Peyer's patch (tissue), 4 donors: ENCODE measurements around the gene BECN2. TPM values are rescaled to one million over a fixed set of nuclear protein-coding genes. Genes with fewer than 3 reads are reported as not detected.

Experiments used
- DNase-seq, 3 donors: peaks; one replicate each; pipeline ENCODE4 v3.0.0-alpha.2; 2017 to 2019
- H3K27ac ChIP-seq, 4 donors: fragments of 200-600 bp; sonication (generic); one replicate each; pipeline ENCODE4 v1.5.1; 2016 to 2019
- H3K27me3 ChIP-seq, 2 donors: fragments of 200-600 bp; sonication (generic); one replicate each; pipeline ENCODE4 v1.5.1; 2019
- H3K36me3 ChIP-seq, 3 donors: fragments of 200-600 bp; sonication (generic); one replicate each; pipeline ENCODE4 v1.5.1; 2016 to 2019
- H3K4me1 ChIP-seq, 4 donors: fragments of 200-600 bp; sonication (generic); one replicate each; pipeline ENCODE4 v1.5.1; 2016 to 2019
- H3K4me3 ChIP-seq, 4 donors: fragments of 200-600 bp; sonication (generic); 1 replicate in 3 of 4; 2 replicates in 1 of 4; pipeline ENCODE4 v1.5.1; 2016 to 2019; ENCODE audit warnings: mild to moderate bottlenecking in 1 of 4
- H3K9me3 ChIP-seq, 4 donors: fragments of 200-600 bp; sonication (generic); one replicate each; pipeline ENCODE4 v1.5.1; 2016 to 2019; ENCODE audit warnings: mild to moderate bottlenecking in 1 of 4
- POLR2A ChIP-seq, 2 donors: fragments of 450-650 bp; IDR thresholded peaks; one replicate each; pipeline ENCODE4 v1.5.1; 2017; ENCODE audit warnings: antibody characterized with exemption in 2 of 2, mild to moderate bottlenecking in 2 of 2, moderate library complexity in 2 of 2
- total RNA-seq, 4 donors: library from RNA; depleted of rRNA; stranded (reverse); fragments of >200 nt; gene quantifications; one replicate each; pipeline ENCODE4 v1.1.0, GENCODE V29; 2016
- TF ChIP-seq, protein P1 (sequence below), 6 experiments: fragments of 450-650 bp in 4 of 6; fragments of 200-600 bp in 2 of 6; sonication (generic) in 1 of 6; IDR thresholded peaks; one replicate each; pipeline ENCODE4 v1.5.1; 2017 to 2019; ENCODE audit warnings: antibody characterized with exemption in 6 of 6, mild to moderate bottlenecking in 3 of 6, moderate library complexity in 1 of 6

The BECN2 gene
- total RNA-seq, 4 donors from 2014 or later: not detected

- Histone ChIP-seq H3K27me3 (no peaks in the 10 kb centered on the region), H3K4me1 (peaks cover 0 to 8% (median 0%) of the 10 kb centered on the region in 4 donors), H3K27ac (no peak overlapping the region), H3K4me3 (no peak overlapping the region), H3K36me3 (no peaks in the 10 kb centered on the region), H3K9me3 (no peaks in the 10 kb centered on the region)
- TF ChIP-seq, protein P1, sequence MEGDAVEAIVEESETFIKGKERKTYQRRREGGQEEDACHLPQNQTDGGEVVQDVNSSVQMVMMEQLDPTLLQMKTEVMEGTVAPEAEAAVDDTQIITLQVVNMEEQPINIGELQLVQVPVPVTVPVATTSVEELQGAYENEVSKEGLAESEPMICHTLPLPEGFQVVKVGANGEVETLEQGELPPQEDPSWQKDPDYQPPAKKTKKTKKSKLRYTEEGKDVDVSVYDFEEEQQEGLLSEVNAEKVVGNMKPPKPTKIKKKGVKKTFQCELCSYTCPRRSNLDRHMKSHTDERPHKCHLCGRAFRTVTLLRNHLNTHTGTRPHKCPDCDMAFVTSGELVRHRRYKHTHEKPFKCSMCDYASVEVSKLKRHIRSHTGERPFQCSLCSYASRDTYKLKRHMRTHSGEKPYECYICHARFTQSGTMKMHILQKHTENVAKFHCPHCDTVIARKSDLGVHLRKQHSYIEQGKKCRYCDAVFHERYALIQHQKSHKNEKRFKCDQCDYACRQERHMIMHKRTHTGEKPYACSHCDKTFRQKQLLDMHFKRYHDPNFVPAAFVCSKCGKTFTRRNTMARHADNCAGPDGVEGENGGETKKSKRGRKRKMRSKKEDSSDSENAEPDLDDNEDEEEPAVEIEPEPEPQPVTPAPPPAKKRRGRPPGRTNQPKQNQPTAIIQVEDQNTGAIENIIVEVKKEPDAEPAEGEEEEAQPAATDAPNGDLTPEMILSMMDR (IDR thresholded peaks at IDR 0.05): no peak
- TF ChIP-seq POLR2A (IDR thresholded peaks at IDR 0.05): no peak
- DNase-seq: no peak
Measured at GRCh38 chr1:241997401-241997998, 39.9 kb downstream of the BECN2 start.

DNA sequence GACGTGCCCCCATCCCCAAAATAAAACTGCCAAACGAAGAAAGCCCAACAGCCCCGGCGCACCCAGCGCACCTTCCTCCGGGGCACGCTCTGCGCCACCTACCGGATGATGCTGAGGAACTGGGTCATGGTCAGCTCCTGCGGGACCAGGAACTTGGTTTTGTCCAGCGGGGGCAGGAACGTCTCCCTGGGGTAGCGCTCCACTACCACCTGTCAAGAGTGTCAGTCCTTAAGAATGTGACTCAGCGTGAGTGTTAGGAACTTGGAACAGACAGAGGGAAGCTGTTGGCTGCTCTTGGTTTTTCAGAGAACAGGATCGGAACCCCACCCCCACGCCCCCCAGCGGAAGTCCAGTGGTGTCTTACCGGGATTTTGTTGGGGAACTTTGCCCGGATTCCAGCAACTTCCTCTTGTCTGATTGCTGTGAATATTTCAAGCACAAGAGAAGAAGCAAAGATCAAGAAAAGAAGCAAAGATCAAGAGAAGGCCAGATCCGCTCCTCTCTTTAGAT lies 40.9 kb downstream of the BECN2 start:
- TF ChIP-seq POLR2A (IDR thresholded peaks at IDR 0.05): no peak
- TF ChIP-seq, protein P1 (IDR thresholded peaks at IDR 0.05): peak; percentile 11 to 59 (median 46)
- Histone ChIP-seq H3K27ac (no peak overlapping the region), H3K4me1 (peaks cover 0 to 8% (median 0%) of the 10 kb centered on the region in 4 donors), H3K9me3 (no peaks in the 10 kb centered on the region), H3K27me3 (no peaks in the 10 kb centered on the region), H3K36me3 (no peaks in the 10 kb centered on the region), H3K4me3 (peak overlapping the region in 3 of 4 donors; percentile 21 to 37 (median 25))
- DNase-seq: peak; percentile 44 to 80 (median 78)

- Histone ChIP-seq H3K27ac (no peak within 1 kb of the TSS), H3K9me3 (no peaks in the 10 kb centered on the region), H3K36me3 (no peaks in the 10 kb centered on the region), H3K27me3 (no peaks in the 10 kb centered on the region), H3K4me1 (peaks cover 0 to 8% (median 0%) of the 10 kb centered on the region in 4 donors), H3K4me3 (peak within 1 kb of the TSS in 3 of 4 donors; percentile 21 to 37 (median 25))
- DNase-seq: no peak
- TF ChIP-seq, protein P1 (IDR thresholded peaks at IDR 0.05): no peak
- no peak for TF ChIP-seq POLR2A (IDR thresholded peaks at IDR 0.05)
Measured at GRCh38 chr1:241999026-241999425, 41.5 kb downstream of the BECN2 start, which contains the start of gene MAP1LC3C. MAP1LC3C (minus strand) TSS chr1:241999098; CDS start chr1:241999008, 90 bp downstream.

DNA sequence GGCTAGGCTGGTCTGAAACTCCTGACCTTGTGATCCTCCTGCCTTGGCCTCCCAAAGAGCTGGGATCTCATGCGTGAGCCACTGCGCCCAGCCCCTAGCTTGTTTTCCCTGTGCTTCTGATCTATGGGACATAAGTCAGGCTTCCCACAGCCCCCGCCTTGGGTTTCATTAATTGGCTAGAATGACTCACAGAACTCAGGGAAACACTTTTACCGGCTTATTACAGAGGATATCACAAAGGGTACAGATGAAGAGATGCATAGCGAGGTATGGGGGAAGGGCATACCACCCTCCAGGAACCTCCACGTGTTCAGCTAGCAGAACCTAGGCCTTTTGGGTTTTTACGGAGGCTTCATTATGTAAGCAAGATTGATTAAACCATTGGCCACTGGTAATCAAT lies 42.9 kb downstream of the BECN2 start:
- no peak overlapping the region for H3K27ac ChIP-seq

DNA sequence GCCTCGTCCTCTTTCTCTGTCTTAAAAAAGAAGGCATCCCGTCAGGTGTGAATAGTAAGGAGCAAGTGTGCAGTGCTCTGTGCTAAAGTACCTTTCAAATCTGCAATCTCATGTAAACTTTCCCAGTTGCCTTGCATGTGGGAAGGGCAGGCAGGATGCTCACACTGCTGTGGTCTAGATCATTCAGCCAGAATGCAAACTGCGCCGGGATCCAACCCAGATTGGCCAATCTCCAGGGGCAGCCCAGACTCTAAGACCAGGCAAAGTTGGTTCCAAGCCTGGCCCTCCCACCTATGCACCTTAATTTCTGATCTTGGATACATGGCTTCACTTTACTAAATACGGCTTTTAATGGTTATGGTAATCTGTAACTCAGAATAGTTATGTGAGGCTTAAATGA lies 44.5 kb downstream of the BECN2 start:
- Histone ChIP-seq H3K4me1 (peaks cover 0 to 8% (median 0%) of the 10 kb centered on the region in 4 donors), H3K4me3 (no peak overlapping the region), H3K27me3 (no peaks in the 10 kb centered on the region), H3K9me3 (no peaks in the 10 kb centered on the region), H3K27ac (no peak overlapping the region), H3K36me3 (no peaks in the 10 kb centered on the region)
- no peak for DNase-seq
- TF ChIP-seq, protein P1 (IDR thresholded peaks at IDR 0.05): no peak

More for the DNA sequence above, 42.9 kb downstream of the BECN2 start:
- Histone ChIP-seq H3K36me3 (no peaks in the 10 kb centered on the region), H3K4me1 (peaks cover 0 to 8% (median 0%) of the 10 kb centered on the region in 4 donors), H3K4me3 (no peak overlapping the region), H3K27me3 (no peaks in the 10 kb centered on the region), H3K9me3 (no peaks in the 10 kb centered on the region)
- no peak for DNase-seq
- TF ChIP-seq, protein P1 (IDR thresholded peaks at IDR 0.05): no peak
- TF ChIP-seq POLR2A (IDR thresholded peaks at IDR 0.05): no peak
